H9 (cell line): Measurements from ENCODE around the gene SRGN. TPM values are rescaled to one million over a fixed set of nuclear protein-coding genes. Genes with fewer than 3 reads are reported as not detected.

Source experiments
- DNase-seq: peaks from one replicate; pipeline ENCODE4 v3.0.0-alpha.2; 2017
- H2AFZ ChIP-seq: one replicate; pipeline ENCODE4 v1.6.1; 2013; ENCODE audit warnings: mild to moderate bottlenecking, low read length, control low read depth, moderate library complexity
- H2AK5ac ChIP-seq: 2 replicates; pipeline ENCODE4 v1.6.1; 2013; ENCODE audit warnings: low read length, control low read depth, mixed read lengths; ENCODE audit not compliant: insufficient read length
- H2BK120ac ChIP-seq: one replicate; pipeline ENCODE4 v1.6.1; 2013; ENCODE audit warnings: low read depth, mild to moderate bottlenecking, low read length, control low read depth, inconsistent platforms; ENCODE audit not compliant: poor library complexity, severe bottlenecking
- H2BK12ac ChIP-seq: 2 replicates; pipeline ENCODE4 v1.6.1; 2013; ENCODE audit warnings: low read length, control low read depth, mixed read lengths, low read depth; ENCODE audit not compliant: insufficient read length
- H2BK15ac ChIP-seq: 2 replicates; pipeline ENCODE4 v1.6.1; 2013; ENCODE audit warnings: low read depth, low read length, control low read depth
- H2BK20ac ChIP-seq: one replicate; pipeline ENCODE4 v1.6.1; 2013; ENCODE audit warnings: low read depth, mild to moderate bottlenecking, low read length, control low read depth, inconsistent platforms; ENCODE audit not compliant: poor library complexity, severe bottlenecking
- H2BK5ac ChIP-seq: 2 replicates; pipeline ENCODE4 v1.6.1; 2013; ENCODE audit warnings: low read length, control low read depth, mixed read lengths; ENCODE audit not compliant: insufficient read length
- H3K14ac ChIP-seq: 2 replicates; pipeline ENCODE4 v1.6.1; 2013; ENCODE audit warnings: low read length, control low read depth; ENCODE audit not compliant: insufficient read depth
- H3K18ac ChIP-seq: 2 replicates; pipeline ENCODE4 v1.6.1; 2013; ENCODE audit warnings: low read depth, mild to moderate bottlenecking, mixed read lengths, low read length, control low read depth; ENCODE audit not compliant: insufficient read length
- H3K23ac ChIP-seq: 2 replicates; pipeline ENCODE4 v1.6.1; 2013; ENCODE audit warnings: low read length, control low read depth, mixed read lengths, low read depth; ENCODE audit not compliant: insufficient read length
- H3K23me2 ChIP-seq: 2 replicates; pipeline ENCODE4 v1.6.1; 2013; ENCODE audit warnings: low read depth, mild to moderate bottlenecking, mixed read lengths, low read length, control low read depth; ENCODE audit not compliant: insufficient read length, poor library complexity, severe bottlenecking
- H3K27ac ChIP-seq: 2 replicates; pipeline ENCODE4 v1.5.1; 2013; ENCODE audit warnings: low read length, control low read depth, mixed read lengths, low read depth; ENCODE audit not compliant: insufficient read length
- H3K27me3 ChIP-seq: 2 replicates; pipeline ENCODE4 v1.6.1; 2013; ENCODE audit warnings: low read length, control low read depth, inconsistent platforms; ENCODE audit not compliant: insufficient read depth
- H3K4ac ChIP-seq: 2 replicates; pipeline ENCODE4 v1.6.1; 2013; ENCODE audit warnings: low read depth, mild to moderate bottlenecking, control low read depth, inconsistent platforms, low read length, moderate library complexity
- H3K4me1 ChIP-seq: 2 replicates; pipeline ENCODE4 v1.6.1; 2013; ENCODE audit warnings: low read length, control low read depth, inconsistent platforms; ENCODE audit not compliant: insufficient read depth
- H3K4me2 ChIP-seq: 2 replicates; pipeline ENCODE4 v1.6.1; 2013; ENCODE audit warnings: low read length, control low read depth, mixed read lengths; ENCODE audit not compliant: insufficient read length, insufficient read depth
- H3K56ac ChIP-seq: 2 replicates; pipeline ENCODE4 v1.6.1; 2013; ENCODE audit warnings: low read depth, mild to moderate bottlenecking, mixed read lengths, low read length, control low read depth; ENCODE audit not compliant: insufficient read length
- H3K79me1 ChIP-seq: 2 replicates; pipeline ENCODE4 v1.6.1; 2013; ENCODE audit warnings: low read depth, mild to moderate bottlenecking, moderate library complexity, low read length, control low read depth, inconsistent platforms; ENCODE audit not compliant: insufficient read depth, poor library complexity, severe bottlenecking
- H3K79me2 ChIP-seq: 2 replicates; pipeline ENCODE4 v1.6.1; 2013; ENCODE audit warnings: low read length, control low read depth, inconsistent platforms; ENCODE audit not compliant: insufficient read depth
- H3K9ac ChIP-seq: 2 replicates; pipeline ENCODE4 v1.6.1; 2013; ENCODE audit warnings: low read length, control low read depth, mixed read lengths; ENCODE audit not compliant: insufficient read length; ENCODE audit errors: extremely low read depth
- H3K9me3 ChIP-seq: one replicate; pipeline ENCODE4 v1.6.1; 2013; ENCODE audit warnings: low read depth, low read length, inconsistent platforms; ENCODE audit not compliant: control insufficient read depth
- H3T11ph ChIP-seq: one replicate; pipeline ENCODE4 v1.6.1; 2013; ENCODE audit warnings: mild to moderate bottlenecking, low read length, control low read depth, inconsistent platforms
- H4K20me1 ChIP-seq: one replicate; pipeline ENCODE4 v1.6.1; 2013; ENCODE audit not compliant: control insufficient read depth, insufficient read length, insufficient read depth
- H4K5ac ChIP-seq: 2 replicates; pipeline ENCODE4 v1.6.1; 2013; ENCODE audit warnings: low read depth, mild to moderate bottlenecking, mixed read lengths, low read length, control low read depth; ENCODE audit not compliant: insufficient read length
- H4K8ac ChIP-seq: replicated peaks from 2 replicates; pipeline ENCODE4 v1.6.1; 2013; ENCODE audit warnings: low read length, control low read depth, mixed read lengths, low read depth; ENCODE audit not compliant: insufficient read length
- H4K91ac ChIP-seq: 2 replicates; pipeline ENCODE4 v1.6.1; 2013; ENCODE audit warnings: low read depth, mild to moderate bottlenecking, moderate library complexity, mixed read lengths, low read length, control low read depth; ENCODE audit not compliant: insufficient read length
- H3K27ac Mint-ChIP-seq, 3 experiments: 2 replicates in 2 of 3; 3 replicates in 1 of 3; pipeline ENCODE4 v1.8.0; 2020 to 2021; ENCODE audit warnings: mixed read lengths in 3 of 3, mild to moderate bottlenecking in 1 of 3, moderate library complexity in 1 of 3
- H3K27me3 Mint-ChIP-seq: 2 replicates; pipeline ENCODE4 v1.8.0; 2021; ENCODE audit warnings: low read depth, mild to moderate bottlenecking, moderate library complexity, mixed read lengths
- H3K36me3 Mint-ChIP-seq, 3 experiments: 2 replicates in 2 of 3; 3 replicates in 1 of 3; pipeline ENCODE4 v1.8.0; 2020 to 2021; ENCODE audit warnings: low read depth in 3 of 3, mixed read lengths in 3 of 3; ENCODE audit not compliant: insufficient read depth in 1 of 3
- H3K4me1 Mint-ChIP-seq, 2 experiments: 2 replicates each; pipeline ENCODE4 v1.8.0; 2020; ENCODE audit warnings: mixed read lengths in 2 of 2
- H3K4me3 Mint-ChIP-seq, 2 experiments: 2 replicates in 1 of 2; 3 replicates in 1 of 2; pipeline ENCODE4 v1.8.0; 2020 to 2021; ENCODE audit warnings: mild to moderate bottlenecking in 2 of 2, mixed read lengths in 2 of 2, moderate library complexity in 1 of 2
- H3K9me3 Mint-ChIP-seq, 2 experiments: 2 replicates in 1 of 2; 3 replicates in 1 of 2; pipeline ENCODE4 v1.8.0; 2020; ENCODE audit warnings: mild to moderate bottlenecking in 2 of 2, mixed read lengths in 2 of 2, moderate library complexity in 1 of 2
- CTCF ChIP-seq: fragments of 200-600 bp; sonication (generic); conservative IDR thresholded peaks from 3 replicates; pipeline ENCODE4 v1.8.0; 2021; ENCODE audit warnings: antibody characterized with exemption, mild to moderate bottlenecking
- WGBS: extraction: QIAGEN DNeasy Blood & Tissue Kit; methylation state at CpG from one replicate; pipeline ENCODE4 v1.1.7; 2013; ENCODE audit warnings: missing lambda C conversion rate, low lambda C conversion rate, mixed read lengths; ENCODE audit not compliant: insufficient read length; ENCODE audit errors: extremely low coverage; 5-methylcytosine and 5-hydroxymethylcytosine counted together
- total RNA-seq: library from RNA; stranded (reverse); gene quantifications from 2 replicates; pipeline ENCODE4 v1.2.1, GENCODE V29; 2021

SRGN gene
- total RNA-seq, 1 experiment from 2014 or later: not detected

- no peak overlapping the region for H3K23ac ChIP-seq
- no peak overlapping the region for H3T11ph ChIP-seq
- H3K14ac ChIP-seq: no peak overlapping the region
- no peak overlapping the region for H4K5ac ChIP-seq
- H2BK20ac ChIP-seq: no peak overlapping the region
- H3K27me3 Mint-ChIP-seq: peaks cover 3% of the 10 kb centered on the region
- no peaks in the 10 kb centered on the region for H3K79me1 ChIP-seq
- H3K4me2 ChIP-seq: no peak overlapping the region
- no peaks in the 10 kb centered on the region for H4K20me1 ChIP-seq
- H3K4me1 Mint-ChIP-seq: peaks cover 27 to 37% of the 10 kb centered on the region in 2 experiments
- H2BK12ac ChIP-seq: no peak overlapping the region
- no peak overlapping the region for H2BK120ac ChIP-seq
- WGBS: no CpG with 5 or more reads among the region's 7 CpGs
- H3K4me3 Mint-ChIP-seq: no peak overlapping the region; a peak in 1 of 5 replicates
- no peak for DNase-seq
- H2AK5ac ChIP-seq: no peak overlapping the region
- H3K23me2 ChIP-seq: no peaks in the 10 kb centered on the region
- no peak overlapping the region for H3K56ac ChIP-seq
- H3K9me3 Mint-ChIP-seq: no peaks in the 10 kb centered on the region; a peak in 1 of 5 replicates
- no peaks in the 10 kb centered on the region for H3K27me3 ChIP-seq
- no peak overlapping the region for H2BK15ac ChIP-seq
- no peak overlapping the region for H4K91ac ChIP-seq
- no peak overlapping the region for H2BK5ac ChIP-seq
- H3K27ac Mint-ChIP-seq: no peak overlapping the region; a peak in 1 of 7 replicates
- no peak overlapping the region for H3K4ac ChIP-seq
- H3K9ac ChIP-seq: no peak overlapping the region
- H3K18ac ChIP-seq: no peak overlapping the region
- no peak overlapping the region for H3K27ac ChIP-seq
- H3K4me1 ChIP-seq: no peaks in the 10 kb centered on the region
- no peak overlapping the region for H4K8ac ChIP-seq
- no peaks in the 10 kb centered on the region; a peak in 1 of 7 replicates for H3K36me3 Mint-ChIP-seq
- no peaks in the 10 kb centered on the region for H3K79me2 ChIP-seq
- no peak overlapping the region for H2AFZ ChIP-seq
- no peak for TF ChIP-seq CTCF
- no peaks in the 10 kb centered on the region for H3K9me3 ChIP-seq
These were observed 31.8 kb upstream of the SRGN start for GRCh38 chr10:69056129-69056528.
